Measurements from ENCODE around the gene PIP4K2C.

PIP4K2C gene

GRCh38 chr12:57621497-57622292 lies 30.7 kb downstream of the PIP4K2C start:
- DNase-seq (ENCODE audit: low spot score) = peak; percentile 97

DNA sequence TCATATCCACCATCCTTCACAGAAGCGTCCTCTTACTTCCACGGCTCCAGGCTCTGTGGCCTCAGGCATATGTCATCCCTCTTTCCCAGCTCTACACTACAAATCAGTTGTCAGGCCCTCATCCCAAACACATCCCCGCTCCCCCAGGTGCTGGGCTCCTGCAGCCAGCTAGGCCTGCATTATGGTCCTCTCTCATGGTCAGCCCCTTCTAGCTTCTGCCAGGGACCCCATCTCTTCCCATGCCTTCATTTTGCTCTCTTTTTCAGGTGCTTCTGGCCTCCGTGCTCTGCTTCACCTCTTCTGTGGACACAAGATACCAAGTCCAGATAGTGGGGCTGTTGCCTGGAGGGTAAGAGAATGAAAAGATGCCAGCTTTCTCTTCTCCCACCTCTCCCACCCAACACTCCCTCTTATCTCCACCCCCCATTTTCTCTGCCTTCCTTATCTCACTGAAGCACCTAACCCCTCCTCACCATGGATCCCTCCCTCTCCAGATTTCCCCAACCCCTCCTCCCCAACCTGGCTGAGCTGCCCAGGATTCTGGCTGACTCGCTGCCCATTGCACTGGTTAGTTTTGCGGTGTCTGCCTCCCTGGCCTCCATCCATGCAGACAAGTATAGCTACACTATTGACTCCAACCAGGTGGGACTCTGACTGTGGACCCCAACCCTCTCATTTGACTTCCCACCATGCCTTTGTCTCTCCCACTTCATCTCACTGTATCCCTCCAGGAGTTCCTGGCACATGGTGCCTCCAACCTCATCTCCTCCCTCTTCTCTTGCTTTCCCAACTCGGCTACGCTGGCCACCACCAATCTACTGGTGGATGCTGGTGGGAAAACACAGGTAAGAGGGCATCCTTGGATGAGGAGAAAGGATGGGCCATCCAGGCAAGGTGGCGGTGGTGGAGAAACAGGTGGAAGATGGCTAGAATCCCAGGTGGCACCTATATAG lies 31.6 kb downstream of the PIP4K2C start:
- DNase-seq (ENCODE audit: low spot score) = no peak

GRCh38 chr12:57623385-57623784 lies 32.4 kb downstream of the PIP4K2C start:
- no peak for DNase-seq (ENCODE audit: low spot score)

DNA sequence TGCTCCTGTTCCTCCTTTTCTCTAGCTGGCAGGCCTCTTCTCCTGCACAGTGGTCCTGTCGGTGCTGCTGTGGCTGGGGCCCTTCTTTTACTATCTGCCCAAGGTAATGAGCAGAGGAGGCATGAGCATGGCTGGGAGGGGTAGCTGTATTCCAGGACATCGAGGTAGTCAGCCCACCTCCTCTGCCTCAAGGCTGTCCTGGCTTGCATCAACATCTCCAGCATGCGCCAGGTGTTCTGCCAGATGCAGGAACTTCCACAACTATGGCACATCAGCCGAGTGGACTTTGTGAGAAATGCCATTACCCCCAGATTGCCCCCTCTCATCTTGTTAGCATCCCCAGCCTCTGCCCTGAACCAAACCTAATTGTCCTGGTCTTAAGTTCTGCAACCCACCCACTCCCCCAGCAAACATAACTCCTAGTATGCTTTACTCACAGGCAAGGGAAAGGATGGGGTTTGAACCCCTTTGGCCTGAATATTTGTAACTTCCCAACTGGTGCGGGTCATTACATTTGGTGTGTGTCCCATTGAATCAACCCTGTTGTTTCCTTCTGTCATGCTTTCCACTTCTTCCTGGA lies 32.9 kb downstream of the PIP4K2C start:
- DNase-seq (ENCODE audit: low spot score) = no peak

DNA sequence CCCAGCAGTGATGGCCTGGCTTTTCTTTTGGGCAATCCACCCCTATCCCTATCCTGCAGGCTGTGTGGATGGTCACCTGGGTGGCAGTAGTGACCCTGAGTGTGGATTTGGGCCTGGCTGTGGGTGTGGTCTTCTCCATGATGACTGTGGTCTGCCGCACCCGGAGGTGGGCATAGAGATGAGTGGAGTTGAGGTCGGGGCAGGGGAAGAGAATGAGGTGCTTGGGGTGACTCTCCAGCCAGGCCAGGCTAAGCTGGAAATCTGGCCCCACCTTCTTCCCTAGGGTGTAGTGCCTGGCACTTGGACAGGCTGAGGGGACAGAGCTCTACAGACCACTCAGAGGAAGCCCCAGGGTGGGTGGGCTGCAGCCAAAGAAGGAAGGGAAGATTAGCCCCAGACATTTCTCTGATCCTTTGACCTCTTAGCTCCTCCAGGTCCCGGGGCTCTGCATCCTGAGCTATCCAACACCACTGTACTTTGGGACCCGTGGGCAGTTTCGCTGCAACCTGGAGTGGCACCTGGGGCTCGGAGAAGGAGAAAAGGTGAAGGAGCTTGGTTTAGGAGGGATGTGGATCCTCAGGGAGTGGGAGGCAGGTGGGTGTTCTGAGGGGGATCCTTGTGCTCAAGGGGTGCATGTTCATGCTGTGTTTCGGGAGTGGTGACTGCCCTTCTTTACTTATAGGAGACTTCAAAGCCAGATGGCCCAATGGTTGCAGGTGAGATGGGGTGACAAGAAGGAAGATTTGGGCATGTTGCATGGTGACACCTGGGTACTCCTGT lies 33.6 kb downstream of the PIP4K2C start:
- no peak for DNase-seq (ENCODE audit: low spot score)

- DNase-seq (ENCODE audit: low spot score) = no peak
Observed at GRCh38 chr12:57625261-57626032, 34.5 kb downstream of the PIP4K2C start.

DNA sequence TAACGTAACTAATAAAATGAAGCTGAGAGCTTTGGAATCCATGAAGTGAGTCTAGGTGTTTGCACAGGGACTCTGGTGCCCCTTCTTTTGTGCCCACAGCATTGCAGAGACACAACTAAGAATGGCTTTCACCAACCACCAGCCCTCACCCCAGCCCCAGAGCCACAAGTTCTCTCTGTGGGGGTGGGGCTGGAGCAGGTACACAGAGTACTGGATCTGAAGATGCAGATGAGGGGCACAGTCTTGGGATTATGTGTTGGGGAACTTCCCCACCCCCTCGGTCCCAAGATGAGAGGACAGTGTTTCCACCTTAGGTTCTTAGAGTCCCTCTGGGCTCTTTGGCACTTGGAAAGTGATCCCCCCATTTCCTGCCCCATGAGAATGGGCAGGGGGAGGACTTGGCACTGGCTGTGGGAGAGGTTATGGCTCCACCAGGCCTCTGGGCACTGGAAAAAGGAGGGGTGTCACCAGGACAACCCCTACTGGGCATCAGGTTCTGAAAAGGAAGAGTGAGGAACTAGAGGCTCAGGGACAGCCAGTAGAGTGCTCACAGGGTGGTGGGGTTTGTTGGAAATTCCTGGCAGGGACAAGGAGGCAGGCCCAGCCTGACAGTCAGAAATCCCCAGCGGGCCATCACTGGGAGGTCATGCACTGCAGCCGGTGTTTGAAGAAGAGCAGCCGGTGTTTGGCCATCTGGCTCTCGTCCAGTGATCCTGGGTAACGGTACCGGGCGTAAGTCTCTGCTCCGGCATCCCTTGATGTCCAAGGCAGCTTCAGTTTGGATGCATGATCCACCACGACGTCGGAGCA lies 35.3 kb downstream of the PIP4K2C start:
- no peak for DNase-seq (ENCODE audit: low spot score)

DNA sequence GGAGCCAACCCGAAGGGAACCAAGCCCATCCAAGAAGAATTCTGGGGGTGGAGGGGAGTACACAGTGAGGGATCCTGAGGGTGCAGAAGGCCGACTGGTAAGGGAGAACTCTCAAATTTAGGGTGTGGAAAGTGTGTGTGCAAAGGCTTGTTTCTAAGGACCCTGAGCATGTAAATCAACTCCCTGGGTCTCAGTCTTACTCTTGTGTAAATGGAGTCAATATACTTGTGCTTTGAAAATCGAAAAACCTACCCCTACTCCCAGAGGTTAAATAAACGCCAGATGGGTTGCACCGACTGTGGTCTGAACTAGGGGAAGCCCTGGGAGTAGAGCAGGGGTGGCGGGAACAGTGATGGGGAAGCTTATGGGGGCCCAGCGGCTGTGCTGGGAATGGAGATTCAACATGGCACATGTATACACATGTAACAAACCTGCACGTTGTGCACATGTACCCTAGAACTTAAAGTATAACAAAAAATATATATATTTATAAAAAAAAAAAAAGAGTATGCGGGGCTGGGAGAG lies 36.0 kb downstream of the PIP4K2C start:
- no peak for DNase-seq (ENCODE audit: low spot score)

- no peak for DNase-seq (ENCODE audit: low spot score)
Observed at GRCh38 chr12:57627501-57628279, 36.7 kb downstream of the PIP4K2C start.

- DNase-seq (ENCODE audit: low spot score) = no peak
Observed at GRCh38 chr12:57628280-57629191, 37.5 kb downstream of the PIP4K2C start.

- DNase-seq (ENCODE audit: low spot score) = no peak
Observed at GRCh38 chr12:57629897-57630471, 39.0 kb downstream of the PIP4K2C start.

DNA sequence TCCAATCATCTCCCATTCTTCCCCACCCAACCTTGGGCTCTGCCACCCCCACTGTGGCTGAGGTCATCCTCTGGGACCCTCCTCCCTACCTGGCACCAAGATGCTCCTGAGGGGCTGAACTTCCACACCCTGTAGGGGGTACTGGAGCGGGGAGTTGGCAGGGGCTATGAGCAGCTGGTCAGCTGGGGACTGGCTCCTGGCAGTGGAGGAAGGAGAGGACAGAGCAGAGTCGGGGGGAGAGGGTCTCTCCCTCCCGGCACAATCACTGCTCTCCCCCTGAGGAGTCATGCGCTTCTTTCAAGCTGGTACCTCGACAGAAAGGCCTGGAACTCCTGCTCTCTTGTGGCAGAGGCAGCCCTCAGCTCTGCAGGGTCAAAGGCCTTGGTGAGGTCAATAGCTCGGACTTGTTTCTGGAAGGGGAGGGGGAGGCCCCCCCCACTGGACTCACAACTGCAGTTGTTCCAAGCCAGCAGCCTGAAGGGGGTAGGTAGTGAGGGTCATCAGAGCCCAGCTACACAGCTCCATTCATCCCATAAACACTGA lies 40.0 kb downstream of the PIP4K2C start:
- DNase-seq (ENCODE audit: low spot score) = no peak

DNA sequence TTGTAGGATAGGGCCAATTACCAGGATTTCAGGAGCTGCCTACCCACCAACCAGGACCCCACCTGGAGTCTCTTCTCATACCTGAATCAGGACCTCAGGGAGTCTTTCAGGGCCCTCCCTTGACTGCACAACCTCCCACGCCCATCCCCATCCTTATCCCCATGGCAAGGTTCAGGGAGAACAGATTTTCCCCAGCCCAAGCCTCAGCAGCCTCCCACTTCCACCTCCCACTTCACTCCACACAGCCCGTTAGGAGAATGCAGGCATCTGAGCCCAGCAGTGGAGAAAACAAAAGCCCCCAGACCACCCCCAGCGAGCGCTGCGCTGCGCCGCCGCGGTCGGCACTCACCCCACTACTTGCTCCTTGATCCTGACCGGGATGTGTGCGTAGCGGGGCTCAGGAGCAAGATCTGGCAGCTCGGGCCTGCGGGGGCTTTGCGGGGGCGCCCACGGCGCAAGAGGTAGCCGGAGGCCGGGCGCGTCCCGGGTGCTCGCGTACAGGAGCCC lies 40.6 kb downstream of the PIP4K2C start:
- peak; percentile 24 for DNase-seq (ENCODE audit: low spot score)

- peak; percentile 66 for DNase-seq (ENCODE audit: low spot score)
Observed at GRCh38 chr12:57632073-57632957, 41.3 kb downstream of the PIP4K2C start.

DNA sequence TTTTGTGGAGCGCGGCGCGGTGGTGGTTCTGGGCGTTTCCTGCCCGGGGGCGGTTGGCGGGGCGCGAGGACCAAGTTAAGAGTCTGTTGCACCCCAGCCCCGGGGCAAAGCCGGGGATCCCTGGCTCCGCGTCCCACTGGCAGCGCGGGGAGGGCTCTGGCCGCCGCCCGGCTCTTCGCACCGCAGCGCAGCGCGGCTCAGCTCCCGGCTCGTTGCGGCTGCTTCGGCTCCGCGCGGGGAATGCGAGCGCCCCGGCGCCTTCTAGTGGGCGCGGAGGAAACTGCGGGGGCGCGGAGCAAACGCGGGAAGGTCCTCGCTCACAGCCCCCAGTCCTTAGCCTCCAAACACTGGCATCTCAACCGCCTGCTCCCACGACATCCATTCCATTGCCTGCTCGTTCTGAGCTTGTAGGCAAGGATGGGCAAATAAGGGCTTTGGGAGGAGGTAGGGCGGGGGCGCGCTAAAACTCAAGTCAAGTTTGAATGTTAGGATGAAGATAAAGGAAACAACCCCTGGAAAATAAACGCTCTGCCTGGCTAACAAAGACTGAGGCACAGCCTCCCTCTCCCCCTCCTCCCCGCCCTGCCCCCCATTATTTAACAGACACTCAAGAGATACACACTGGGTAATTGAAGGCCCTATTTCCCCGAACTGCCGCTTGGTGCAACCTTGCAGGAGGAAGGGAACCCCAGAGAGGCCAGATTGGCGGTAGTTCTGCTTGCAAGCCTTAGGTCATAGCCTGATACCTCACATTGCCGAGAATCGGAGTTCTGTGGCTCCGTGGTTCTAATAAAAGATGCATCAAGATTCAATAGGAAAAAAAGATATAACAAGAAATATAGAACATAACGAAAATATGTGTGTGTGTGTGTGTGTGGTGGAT lies 42.2 kb downstream of the PIP4K2C start, which contains the start of gene B4GALNT1:
TSS of gene B4GALNT1 (minus strand) at position 244 of the 883 bp plus-strand sequence. CDS start 1,069 bp downstream, outside the sequence.
- DNase-seq (ENCODE audit: low spot score) = peak; percentile 90

Data from HuH-7 (cell line).